Endothelial cell of umbilical vein (primary cell): ENCODE data around the gene HCRTR2. TPM values are rescaled to one million over a fixed set of nuclear protein-coding genes. Genes with fewer than 3 reads are reported as not detected.

Experiments used
- BruUV-seq: library from RNA; stranded (reverse); fragments of 400-500 nt; replicated peaks from 2 replicates; lab custom pipeline; 2021; lab: Mats Ljungman, UMichigan
- CTCF ChIA-PET: fragments of 300-600, 350-600 bp; sonication (Branson Sonifier 250); formaldehyde crosslinking; loops from one replicate; lab custom pipeline; 2021; ENCODE audit warnings: antibody characterized with exemption, inconsistent platforms; lab: Charles Lee
- POLR2A ChIA-PET: fragments of 300-600, 350-600 bp; sonication (Branson Sonifier 250); formaldehyde crosslinking; loops from one replicate; lab custom pipeline; 2021; ENCODE audit warnings: antibody characterized with exemption, inconsistent platforms; lab: Charles Lee
- DNase-seq: peaks from one replicate; pipeline ENCODE4 v3.0.0-alpha.2; 2011; ENCODE audit warnings: low read depth, low spot score
- FAIRE-seq: peaks from 2 replicates; lab custom pipeline; 2011; peaks lifted over from hg19 to GRCh38; lab: Jason Lieb, UNC
- H2AFZ ChIP-seq: 2 replicates; pipeline ENCODE4 v1.6.0; 2012; ENCODE audit warnings: low read depth, low read length, control low read depth, inconsistent platforms
- H3K27ac ChIP-seq: 2 replicates; pipeline ENCODE4 v1.5.1; 2011; ENCODE audit warnings: low read depth, mild to moderate bottlenecking, control low read depth, low read length, moderate library complexity; ENCODE audit not compliant: insufficient read depth
- H3K27me3 ChIP-seq, 2 experiments: 2 replicates each; pipeline versions ENCODE4 v1.6.0 to v1.6.1; 2011; ENCODE audit warnings: low read length in 2 of 2, mixed read lengths in 1 of 2; ENCODE audit not compliant: control insufficient read depth in 2 of 2, insufficient read depth in 2 of 2
- H3K36me3 ChIP-seq, 2 experiments: 2 replicates in 1 of 2; 3 replicates in 1 of 2; pipeline ENCODE4 v1.5.1; 2011; ENCODE audit warnings: low read length in 2 of 2, mild to moderate bottlenecking in 1 of 2, moderate library complexity in 1 of 2; ENCODE audit not compliant: control insufficient read depth in 2 of 2, insufficient read depth in 2 of 2; ENCODE audit errors: extremely low read depth in 1 of 2
- H3K4me1 ChIP-seq: 3 replicates; pipeline ENCODE4 v1.5.1; 2011; ENCODE audit warnings: mild to moderate bottlenecking, low read length; ENCODE audit not compliant: control insufficient read depth, insufficient read depth; ENCODE audit errors: extremely low read depth
- H3K4me2 ChIP-seq: 2 replicates; pipeline ENCODE4 v1.6.1; 2011; ENCODE audit warnings: low read length, control low read depth, mixed read lengths; ENCODE audit not compliant: insufficient read depth
- H3K4me3 ChIP-seq, 3 experiments: fragments of 200-600 bp in 1 of 3; sonication (generic), shearing (Covaris generic) in 1 of 3; replicated peaks in 1 of 3; 2 replicates each; pipeline ENCODE4 v1.5.1; 2011 to 2016; ENCODE audit warnings: control low read depth in 3 of 3, low read length in 3 of 3, mild to moderate bottlenecking in 2 of 3, inconsistent platforms in 1 of 3, low read depth in 1 of 3, moderate library complexity in 1 of 3; ENCODE audit not compliant: insufficient read depth in 1 of 3
- H3K79me2 ChIP-seq: 2 replicates; pipeline ENCODE4 v1.6.0; 2012; ENCODE audit warnings: low read length, inconsistent platforms; ENCODE audit not compliant: control insufficient read depth, insufficient read depth
- H3K9ac ChIP-seq: replicated peaks from 2 replicates; pipeline ENCODE3; 2011; ENCODE audit warnings: low read length, control low read depth; ENCODE audit not compliant: insufficient read depth; ENCODE audit errors: extremely low read depth
- H3K9me1 ChIP-seq: replicated peaks from 3 replicates; pipeline ENCODE4 v1.6.0; 2011; ENCODE audit warnings: mild to moderate bottlenecking, low read length; ENCODE audit not compliant: control insufficient read depth, insufficient read depth; ENCODE audit errors: extremely low read depth
- H3K9me3 ChIP-seq: replicated peaks from 2 replicates; pipeline ENCODE4 v1.5.1; 2012; ENCODE audit warnings: low read length, inconsistent platforms; ENCODE audit not compliant: control insufficient read depth, insufficient read depth
- H4K20me1 ChIP-seq: replicated peaks from 2 replicates; pipeline ENCODE3; 2011; ENCODE audit warnings: mild to moderate bottlenecking, low read length; ENCODE audit not compliant: control insufficient read depth, insufficient read depth; ENCODE audit errors: extremely low read depth
- CTCF ChIP-seq, 2 donors: IDR thresholded peaks; 1 replicate in 1 of 2; 2 replicates in 1 of 2; pipeline ENCODE4 v1.5.1; 2011; ENCODE audit warnings: low read length in 2 of 2, mild to moderate bottlenecking in 2 of 2, moderate library complexity in 2 of 2, control low read depth in 1 of 2, inconsistent platforms in 1 of 2, low read depth in 1 of 2; ENCODE audit not compliant: insufficient read depth in 1 of 2; ENCODE audit errors: extremely low read depth in 1 of 2
- EZH2 ChIP-seq: IDR thresholded peaks from 2 replicates; pipeline ENCODE4 v1.6.1; 2012; ENCODE audit warnings: borderline replicate concordance, low read depth, mild to moderate bottlenecking, moderate library complexity, low read length, inconsistent platforms; ENCODE audit not compliant: severe bottlenecking
- FOS ChIP-seq: IDR thresholded peaks from 2 replicates; pipeline ENCODE4 v1.6.1; 2011; ENCODE audit warnings: mild to moderate bottlenecking, low read length, moderate library complexity, borderline replicate concordance; ENCODE audit not compliant: insufficient read depth
- GATA2 ChIP-seq: IDR thresholded peaks from 2 replicates; pipeline ENCODE4 v1.7.0; 2011; ENCODE audit warnings: low read depth, mild to moderate bottlenecking, moderate library complexity, mixed read lengths, low read length; ENCODE audit not compliant: insufficient read length, insufficient read depth
- JUN ChIP-seq: IDR thresholded peaks from 2 replicates; pipeline ENCODE4 v1.6.1; 2011; ENCODE audit warnings: borderline replicate concordance, low read depth; ENCODE audit not compliant: insufficient read length, insufficient read depth
- MAX ChIP-seq: IDR thresholded peaks from 2 replicates; pipeline ENCODE4 v1.6.1; 2011; ENCODE audit not compliant: insufficient read depth, insufficient read length
- MYC ChIP-seq: IDR thresholded peaks from one replicate; pipeline ENCODE4 v1.6.1; 2011; ENCODE audit warnings: mild to moderate bottlenecking, low read depth, low read length
- POLR2A ChIP-seq: IDR thresholded peaks from 2 replicates; pipeline ENCODE4 v1.6.1; 2012; ENCODE audit warnings: low read depth, mild to moderate bottlenecking, control low read depth, low read length
- POLR2AphosphoS5 ChIP-seq: IDR thresholded peaks from 2 replicates; pipeline ENCODE4 v1.6.1; 2012; ENCODE audit warnings: low read depth, mild to moderate bottlenecking, control low read depth, low read length, moderate library complexity; ENCODE audit not compliant: insufficient read depth
- dilution Hi-C: fragments of 300-500 bp; cut with MboI; formaldehyde crosslinking; loops from one replicate; pipeline ENCODE4 v1.15.0; 2019; ENCODE audit warnings: low sequenced_read_pairs; ENCODE audit not compliant: extremely low pct_ligation_motif_present
- intact Hi-C: fragments of 100-400 bp; cut with micrococcal nuclease; formaldehyde crosslinking; loops from one replicate; pipeline ENCODE4 v1.10.0; 2022
- polyA plus RNA-seq, 4 experiments: library from polyadenylated mRNA; depleted of rRNA in 3 of 4; stranded (reverse) in 3 of 4; unstranded in 1 of 4; fragments of >200 nt; gene quantifications; 2 replicates each; pipeline versions ENCODE4 v1.2.1 to v1.2.3, GENCODE V29; 2011 to 2012; ENCODE audit warnings: missing spikeins in 1 of 4
- total RNA-seq: library from RNA; stranded (reverse); gene quantifications from 2 replicates; pipeline ENCODE4 v1.2.3, GENCODE V29; 2021

HCRTR2 gene
- total and polyA plus RNA-seq, 2 donors (not counting 3 experiments of a cell fraction or from before 2014, with no cell fraction given), result not detected

GRCh38 chr6:55320696-55321086 is 146.4 kb downstream of the HCRTR2 start:
- CTCF ChIA-PET, result interaction anchor here (1.0 to 1.2 kb wide), 2 partner anchors 11 to 44 kb away, joined by 3 to 5 read pairs; no protein-coding TSS in a partner anchor
- intact Hi-C loops, result no loop called here
- no peaks in the 10 kb centered on the region for H3K4me1 ChIP-seq
- no peak overlapping the region for H3K27ac ChIP-seq
- no peak overlapping the region for H3K4me3 ChIP-seq
- TF ChIP-seq GATA2, result no peak
- TF ChIP-seq MYC, result no peak
- no peak for TF ChIP-seq EZH2
- no peak for TF ChIP-seq POLR2A
- TF ChIP-seq JUN, result no peak
- no peak for TF ChIP-seq CTCF (IDR thresholded peaks at IDR 0.05; ENCODE audit: extremely low read depth in 1 of 2, insufficient read depth in 1 of 2, low read depth in 1 of 2, low read length in 2 of 2)
- TF ChIP-seq POLR2AphosphoS5, result no peak
- TF ChIP-seq MAX, result no peak
- no peak for TF ChIP-seq FOS
- no TSS peak for BruUV-seq
- no peaks in the 10 kb centered on the region for H3K36me3 ChIP-seq
- no peak overlapping the region for H3K9ac ChIP-seq
- POLR2A ChIA-PET, result no interaction called here
- H2AFZ ChIP-seq, result no peak overlapping the region
- no peaks in the 10 kb centered on the region for H3K79me2 ChIP-seq
- no peak overlapping the region for H3K4me2 ChIP-seq
- FAIRE-seq, result no peak
- H4K20me1 ChIP-seq, result no peaks in the 10 kb centered on the region
- H3K9me1 ChIP-seq, result no peaks in the 10 kb centered on the region
- H3K27me3 ChIP-seq, result no peaks in the 10 kb centered on the region
- dilution Hi-C loops, result no loop called here
- no peaks in the 10 kb centered on the region for H3K9me3 ChIP-seq
- DNase-seq, result no peak
